Tibial artery (tissue), 4 donors: Measurements from ENCODE around the gene CD44.

Experiments
- DNase-seq, 2 donors: peaks; one replicate each; pipeline ENCODE4 v3.0.0-alpha.2; 2019
- H3K27ac ChIP-seq, 2 donors: fragments of 200-600 bp; sonication (generic) in 1 of 2; 1 replicate in 1 of 2; 2 replicates in 1 of 2; pipeline ENCODE4 v1.5.1; 2018 to 2019; ENCODE audit warnings: mild to moderate bottlenecking in 1 of 2
- H3K27me3 ChIP-seq, 2 donors: fragments of 200-600 bp; sonication (generic) in 1 of 2; one replicate each; pipeline versions ENCODE4 v1.5.1 to v1.6.0; 2016 to 2019
- H3K36me3 ChIP-seq, 3 donors: fragments of 200-600 bp; sonication (generic) in 2 of 3; one replicate each; pipeline ENCODE4 v1.5.1; 2016 to 2019; ENCODE audit warnings: mild to moderate bottlenecking in 2 of 3
- H3K4me1 ChIP-seq, 4 donors: fragments of 200-600 bp; sonication (generic) in 2 of 4; 1 replicate in 3 of 4; 2 replicates in 1 of 4; pipeline ENCODE4 v1.5.1; 2016 to 2019
- H3K4me3 ChIP-seq, 2 donors: fragments of 200-600 bp; sonication (generic) in 1 of 2; 1 replicate in 1 of 2; 2 replicates in 1 of 2; pipeline ENCODE4 v1.5.1; 2018 to 2019; ENCODE audit warnings: mild to moderate bottlenecking in 2 of 2
- H3K9me3 ChIP-seq, 3 donors: fragments of 200-600 bp; sonication (generic) in 1 of 3; one replicate each; pipeline ENCODE4 v1.5.1; 2016 to 2019
- intact Hi-C: fragments of 100-400 bp; cut with DNase I; formaldehyde crosslinking; loops from one replicate; pipeline ENCODE4 v1.15.0; 2023; ENCODE audit warnings: low total_unique reads
- TF ChIP-seq, protein P1 (sequence below), 2 experiments: fragments of 200-600 bp in 1 of 2; fragments of 450-650 bp in 1 of 2; IDR thresholded peaks; one replicate each; pipeline ENCODE4 v1.5.1; 2017 to 2019; ENCODE audit warnings: antibody characterized with exemption in 2 of 2, mild to moderate bottlenecking in 1 of 2, moderate library complexity in 1 of 2

The CD44 gene

DNA sequence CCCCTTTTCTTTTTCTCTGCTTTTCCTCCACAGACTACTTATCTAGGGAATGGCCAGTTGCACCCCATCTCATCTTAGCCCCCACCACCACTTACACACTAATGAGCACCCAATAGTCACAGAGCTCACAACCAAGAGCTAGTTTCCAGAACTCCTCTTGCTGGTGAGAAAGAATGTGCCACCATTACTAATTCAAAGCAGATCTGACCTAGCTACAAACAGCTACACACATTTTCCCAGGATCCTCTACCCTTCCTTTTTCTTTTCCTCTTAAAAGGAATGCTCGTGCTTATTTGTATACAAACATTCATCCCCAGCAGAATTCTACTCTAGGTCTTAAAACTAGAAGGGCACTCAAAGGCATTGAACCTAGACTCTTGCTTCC, 136.8 kb downstream of the CD44 start:
- H3K9me3 ChIP-seq: no peaks in the 10 kb centered on the region
- H3K36me3 ChIP-seq: no peaks in the 10 kb centered on the region
- intact Hi-C loops: no loop called here
- H3K27me3 ChIP-seq: no peaks in the 10 kb centered on the region
- H3K4me3 ChIP-seq: no peak overlapping the region
- H3K4me1 ChIP-seq: peaks cover 0 to 37% (median 19%) of the 10 kb centered on the region in 4 donors
- TF ChIP-seq, protein P1, sequence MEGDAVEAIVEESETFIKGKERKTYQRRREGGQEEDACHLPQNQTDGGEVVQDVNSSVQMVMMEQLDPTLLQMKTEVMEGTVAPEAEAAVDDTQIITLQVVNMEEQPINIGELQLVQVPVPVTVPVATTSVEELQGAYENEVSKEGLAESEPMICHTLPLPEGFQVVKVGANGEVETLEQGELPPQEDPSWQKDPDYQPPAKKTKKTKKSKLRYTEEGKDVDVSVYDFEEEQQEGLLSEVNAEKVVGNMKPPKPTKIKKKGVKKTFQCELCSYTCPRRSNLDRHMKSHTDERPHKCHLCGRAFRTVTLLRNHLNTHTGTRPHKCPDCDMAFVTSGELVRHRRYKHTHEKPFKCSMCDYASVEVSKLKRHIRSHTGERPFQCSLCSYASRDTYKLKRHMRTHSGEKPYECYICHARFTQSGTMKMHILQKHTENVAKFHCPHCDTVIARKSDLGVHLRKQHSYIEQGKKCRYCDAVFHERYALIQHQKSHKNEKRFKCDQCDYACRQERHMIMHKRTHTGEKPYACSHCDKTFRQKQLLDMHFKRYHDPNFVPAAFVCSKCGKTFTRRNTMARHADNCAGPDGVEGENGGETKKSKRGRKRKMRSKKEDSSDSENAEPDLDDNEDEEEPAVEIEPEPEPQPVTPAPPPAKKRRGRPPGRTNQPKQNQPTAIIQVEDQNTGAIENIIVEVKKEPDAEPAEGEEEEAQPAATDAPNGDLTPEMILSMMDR (IDR thresholded peaks at IDR 0.05): no peak
- H3K27ac ChIP-seq: peak overlapping the region; percentile 67
- DNase-seq: no peak

- TF ChIP-seq, protein P1 (IDR thresholded peaks at IDR 0.05): no peak
- Histone ChIP-seq H3K27me3 (no peaks in the 10 kb centered on the region), H3K4me3 (no peak overlapping the region), H3K36me3 (no peaks in the 10 kb centered on the region), H3K4me1 (peaks cover 0 to 45% (median 24%) of the 10 kb centered on the region in 4 donors), H3K9me3 (no peaks in the 10 kb centered on the region), H3K27ac (peak overlapping the region; percentile 67)
- peak in 1 of 2 donors; percentile 25 for DNase-seq
- intact Hi-C loops: no loop called here
Observed at GRCh38 chr11:35276396-35277145, 137.6 kb downstream of the CD44 start.

- H3K4me3 ChIP-seq: no peak overlapping the region
- TF ChIP-seq, protein P1 (IDR thresholded peaks at IDR 0.05): no peak
- H3K27ac ChIP-seq: no peak overlapping the region
- no peaks in the 10 kb centered on the region for H3K36me3 ChIP-seq
- DNase-seq: no peak
- intact Hi-C loops: no loop called here
- H3K27me3 ChIP-seq: no peaks in the 10 kb centered on the region
- H3K9me3 ChIP-seq: no peaks in the 10 kb centered on the region
- peaks cover 0 to 57% (median 31%) of the 10 kb centered on the region in 4 donors for H3K4me1 ChIP-seq
Observed at GRCh38 chr11:35277827-35278226, 138.9 kb downstream of the CD44 start.

GRCh38 chr11:35280727-35281126, 141.8 kb downstream of the CD44 start:
- Histone ChIP-seq H3K27me3 (no peaks in the 10 kb centered on the region), H3K4me1 (peaks cover 0 to 46% (median 22%) of the 10 kb centered on the region in 4 donors), H3K36me3 (no peaks in the 10 kb centered on the region), H3K4me3 (no peak overlapping the region), H3K9me3 (no peaks in the 10 kb centered on the region), H3K27ac (peak overlapping the region; percentile 65 to 76)
- intact Hi-C loops: no loop called here
- no peak for DNase-seq
- TF ChIP-seq, protein P1 (IDR thresholded peaks at IDR 0.05): no peak

DNA sequence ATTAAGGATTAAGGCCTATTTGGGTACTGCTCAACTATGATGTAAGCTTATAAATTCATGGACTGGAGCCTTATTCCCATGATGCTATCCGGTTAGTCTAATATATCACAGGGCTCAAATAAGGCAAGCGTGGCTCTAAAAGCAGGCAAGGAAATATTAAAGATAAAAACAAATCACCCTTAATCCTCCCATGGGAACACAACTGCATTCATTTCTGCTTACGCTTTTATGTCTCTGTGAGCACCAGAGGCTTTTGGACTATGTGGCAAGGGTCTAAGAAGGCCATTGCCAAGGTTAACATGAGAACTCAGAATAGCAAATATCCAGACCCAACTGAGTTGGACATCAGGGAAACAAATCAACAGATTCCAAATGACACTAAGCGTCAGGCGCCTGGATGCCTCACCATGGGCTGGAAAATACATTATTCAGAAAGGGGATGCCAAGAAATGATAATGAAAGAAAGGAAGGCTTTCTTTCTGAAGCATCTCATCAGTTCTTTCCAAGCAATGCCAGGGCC, 142.3 kb downstream of the CD44 start:
- no peaks in the 10 kb centered on the region for H3K9me3 ChIP-seq
- intact Hi-C loops: no loop called here
- peak overlapping the region; percentile 65 to 76 for H3K27ac ChIP-seq
- no peaks in the 10 kb centered on the region for H3K36me3 ChIP-seq
- peaks cover 0 to 46% (median 17%) of the 10 kb centered on the region in 4 donors for H3K4me1 ChIP-seq
- H3K27me3 ChIP-seq: no peaks in the 10 kb centered on the region
- H3K4me3 ChIP-seq: no peak overlapping the region
- TF ChIP-seq, protein P1 (IDR thresholded peaks at IDR 0.05): no peak
- DNase-seq: peak in 1 of 2 donors; percentile 64
